HG03108 (cell line): ENCODE data around the gene DCTD.

Source experiments
- ATAC-seq: cut with Tn5 transposase; IDR thresholded peaks from one replicate; pipeline ENCODE4 v1.9.1; 2021; ENCODE audit warnings: moderate library complexity; ENCODE audit not compliant: unreplicated experiment

The DCTD gene

GRCh38 chr4:182917182-182918043 is at the start of gene DCTD:
Gene DCTD (minus strand): TSS chr4:182917386. CDS start chr4:182915568, 1,818 bp downstream.
- peak; percentile 80 for ATAC-seq

- ATAC-seq, result no peak
Measured at GRCh38 chr4:182960746-182961145, 43.6 kb upstream of the DCTD start.

DNA sequence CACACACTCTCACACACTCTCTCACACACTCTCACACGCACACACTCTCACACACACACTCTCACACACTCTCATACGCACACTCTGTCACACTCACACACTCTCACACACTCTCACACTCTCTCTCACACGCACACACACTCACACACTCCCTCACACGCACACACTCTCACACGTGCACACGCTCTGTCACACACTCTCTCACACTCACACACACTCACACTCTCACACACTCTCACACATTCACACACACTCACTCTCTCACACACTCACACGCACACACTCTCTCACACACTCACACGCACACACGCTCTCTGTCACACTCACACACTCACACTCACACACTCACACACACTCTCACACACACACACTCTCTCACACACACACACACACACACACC is 43.0 kb upstream of the DCTD start:
- ATAC-seq, result no peak

GRCh38 chr4:182955411-182955810 is 38.2 kb upstream of the DCTD start:
- no peak for ATAC-seq

- no peak for ATAC-seq
Measured at GRCh38 chr4:182944484-182945213, 27.5 kb upstream of the DCTD start.

- ATAC-seq, result no peak
Measured at GRCh38 chr4:182939680-182940079, 22.5 kb upstream of the DCTD start.

GRCh38 chr4:182938205-182938645 is 21.0 kb upstream of the DCTD start:
- peak; percentile 98 for ATAC-seq

DNA sequence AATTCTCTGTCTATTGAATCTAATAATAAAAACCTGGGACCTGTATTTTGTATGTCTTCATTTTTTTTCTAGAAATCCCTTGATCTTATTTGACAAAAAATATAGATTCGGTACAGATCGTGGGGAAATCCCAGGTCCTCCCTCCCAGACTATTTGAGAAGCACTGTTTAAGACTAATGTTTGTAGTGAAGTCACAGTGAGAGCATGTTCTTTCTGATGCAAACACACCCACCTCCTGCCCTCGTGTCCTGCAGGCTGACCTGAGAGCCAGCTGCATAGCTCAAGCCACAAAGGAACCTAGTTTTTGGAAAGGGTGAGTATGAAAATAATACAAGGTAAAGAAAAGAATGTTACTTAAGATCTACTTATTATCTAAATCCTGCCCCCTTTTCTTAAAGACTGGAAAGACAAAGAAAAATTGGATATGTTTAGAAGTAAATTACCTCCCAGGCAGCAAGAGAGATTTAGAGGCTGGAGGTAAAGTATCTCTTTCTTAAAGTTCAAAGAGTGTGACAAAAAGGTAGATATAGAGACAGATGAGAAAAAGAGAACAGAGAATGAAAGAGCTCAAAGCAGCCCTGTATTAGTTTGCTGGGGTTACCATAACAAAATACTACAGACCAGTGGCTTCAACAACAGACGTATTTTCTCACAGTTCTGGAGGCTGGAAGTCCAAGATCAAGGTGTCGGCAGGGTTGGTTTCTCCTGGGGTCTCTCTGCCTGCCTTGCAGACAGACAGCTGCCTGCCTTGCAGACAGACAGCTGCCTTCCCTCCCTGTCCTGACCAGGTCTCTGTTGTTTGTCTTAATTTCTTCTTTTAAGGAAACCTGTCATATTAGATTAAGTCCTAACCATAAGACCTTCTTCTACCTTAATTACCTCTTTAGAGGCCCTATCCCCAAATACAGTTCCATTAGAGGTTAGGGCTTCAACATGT is 20.4 kb upstream of the DCTD start:
- no peak for ATAC-seq

GRCh38 chr4:182932651-182933050 is 15.5 kb upstream of the DCTD start:
- no peak for ATAC-seq

GRCh38 chr4:182931691-182932345 is 14.6 kb upstream of the DCTD start:
- no peak for ATAC-seq

- ATAC-seq, result no peak
Measured at GRCh38 chr4:182930889-182931288, 13.7 kb upstream of the DCTD start.

DNA sequence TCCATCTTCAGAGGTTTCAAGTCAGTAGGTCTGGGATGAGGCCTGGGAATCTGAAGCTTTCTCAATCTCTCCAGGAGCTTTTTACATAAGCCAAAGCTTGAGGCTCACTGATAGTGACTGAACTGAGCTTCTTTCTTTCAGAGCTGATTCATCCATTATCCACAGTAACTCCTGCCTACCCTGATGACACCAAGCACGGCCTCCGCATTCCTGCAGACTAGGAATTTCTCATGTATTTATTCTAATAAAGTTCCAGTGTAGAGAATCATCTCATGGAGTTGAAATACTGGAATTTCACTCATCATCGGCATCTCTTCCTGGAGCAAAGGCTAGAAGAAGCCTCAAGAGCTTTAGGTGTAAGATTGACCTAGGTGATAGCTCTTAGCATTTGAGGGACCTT is 12.1 kb upstream of the DCTD start:
- no peak for ATAC-seq

DNA sequence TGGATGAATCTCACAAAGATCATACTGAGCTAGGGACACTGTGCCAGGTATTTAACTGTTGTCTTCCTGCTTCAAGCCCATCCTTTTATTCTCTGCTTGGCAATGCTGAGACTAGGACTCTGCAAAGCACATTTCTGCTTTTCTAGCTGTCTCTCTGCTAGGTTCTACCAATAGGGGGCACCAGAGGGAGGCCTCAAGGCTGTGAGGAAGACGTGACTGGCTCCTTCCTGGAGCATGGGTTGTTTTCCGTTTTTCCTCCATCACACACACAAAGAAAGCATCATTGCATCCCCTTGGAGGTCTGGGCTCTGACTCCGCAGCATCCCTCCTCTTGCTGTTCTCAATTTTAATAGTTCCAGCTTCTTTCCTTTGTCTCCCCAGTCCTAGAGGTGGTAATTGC is 10.9 kb upstream of the DCTD start:
- no peak for ATAC-seq

DNA sequence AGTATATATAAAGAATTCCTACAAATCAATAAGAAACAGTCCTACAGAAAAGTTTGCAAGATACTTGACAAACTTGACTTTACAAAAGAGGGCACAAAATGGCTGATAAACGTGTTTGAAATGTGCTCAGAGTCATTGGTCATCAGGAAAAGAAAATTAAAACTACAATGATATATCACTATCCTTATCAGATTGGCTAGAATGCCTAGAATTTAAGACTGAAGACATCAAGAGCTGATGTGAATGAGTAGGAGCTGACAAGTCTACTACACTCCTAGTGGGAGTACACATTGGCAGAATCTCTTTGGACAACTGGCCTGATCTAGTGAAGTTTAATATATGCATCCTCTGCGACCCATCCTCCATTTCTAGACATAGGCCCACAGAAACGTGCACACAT is 10.3 kb upstream of the DCTD start:
- no peak for ATAC-seq

GRCh38 chr4:182925855-182926254 is 8.7 kb upstream of the DCTD start:
- ATAC-seq, result no peak

GRCh38 chr4:182925298-182925757 is 8.1 kb upstream of the DCTD start:
- ATAC-seq, result peak; percentile 100

DNA sequence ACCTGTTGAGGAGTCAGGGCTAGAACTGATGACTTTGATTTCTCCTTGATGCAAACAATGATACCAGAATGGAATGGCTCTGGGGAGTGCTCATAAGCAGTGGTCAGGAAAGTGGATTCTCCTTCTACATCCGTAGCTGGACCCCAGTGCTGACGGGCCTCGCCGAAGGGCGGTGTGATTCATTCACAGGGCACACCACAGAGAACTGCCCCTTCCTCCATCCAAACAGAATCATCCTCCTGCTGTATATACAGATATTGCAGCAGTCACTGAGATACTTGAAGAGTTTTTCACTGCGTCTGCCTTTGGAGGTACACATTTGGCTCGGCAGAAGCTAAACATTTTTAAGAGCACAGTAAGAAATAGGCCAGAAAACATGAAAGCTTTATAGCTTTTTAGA is 7.3 kb upstream of the DCTD start:
- ATAC-seq, result no peak

- no peak for ATAC-seq
Measured at GRCh38 chr4:182923796-182924340, 6.7 kb upstream of the DCTD start.

- ATAC-seq, result no peak
Measured at GRCh38 chr4:182923366-182923765, 6.2 kb upstream of the DCTD start.
